ENCODE data around the gene PLCL2. TPM values are rescaled to one million over a fixed set of nuclear protein-coding genes. Genes with fewer than 3 reads are reported as not detected.

The PLCL2 gene
- total RNA-seq, 1 donor from 2014 or later: 2.5 TPM

- Histone ChIP-seq H3K36me3 (ENCODE audit: control insufficient read depth, insufficient read depth, low read length) (no peaks in the 10 kb centered on the region), H3K4me3 (ENCODE audit: low read depth, low read length) (no peak overlapping the region), H3K27me3 (ENCODE audit: control insufficient read depth, insufficient read depth, low read length) (no peaks in the 10 kb centered on the region)
- TF ChIP-seq CTCF (IDR thresholded peaks at IDR 0.05; ENCODE audit: insufficient read depth, low read length, poor library complexity, severe bottlenecking): no peak
- DNase-seq (ENCODE audit: low read depth): no peak
Measured at GRCh38 chr3:17035966-17036365, 151.2 kb downstream of the PLCL2 start.

GRCh38 chr3:17038141-17038540 lies 153.4 kb downstream of the PLCL2 start:
- TF ChIP-seq CTCF (IDR thresholded peaks at IDR 0.05; ENCODE audit: insufficient read depth, low read length, poor library complexity, severe bottlenecking): no peak
- Histone ChIP-seq H3K4me3 (ENCODE audit: low read depth, low read length) (no peak overlapping the region), H3K27me3 (ENCODE audit: control insufficient read depth, insufficient read depth, low read length) (no peaks in the 10 kb centered on the region), H3K36me3 (ENCODE audit: control insufficient read depth, insufficient read depth, low read length) (no peaks in the 10 kb centered on the region)
- no peak for DNase-seq (ENCODE audit: low read depth)

- H3K4me3 ChIP-seq (ENCODE audit: low read depth, low read length): no peak overlapping the region
- no peaks in the 10 kb centered on the region for H3K27me3 ChIP-seq (ENCODE audit: control insufficient read depth, insufficient read depth, low read length)
- H3K36me3 ChIP-seq (ENCODE audit: control insufficient read depth, insufficient read depth, low read length): no peaks in the 10 kb centered on the region
- DNase-seq (ENCODE audit: low read depth): no peak
- no peak for TF ChIP-seq CTCF (IDR thresholded peaks at IDR 0.05; ENCODE audit: insufficient read depth, low read length, poor library complexity, severe bottlenecking)
Measured at GRCh38 chr3:17038900-17039553, 154.3 kb downstream of the PLCL2 start.

GRCh38 chr3:17039594-17039993 lies 154.8 kb downstream of the PLCL2 start:
- TF ChIP-seq CTCF (IDR thresholded peaks at IDR 0.05; ENCODE audit: insufficient read depth, low read length, poor library complexity, severe bottlenecking): no peak
- Histone ChIP-seq H3K27me3 (ENCODE audit: control insufficient read depth, insufficient read depth, low read length) (no peaks in the 10 kb centered on the region), H3K4me3 (ENCODE audit: low read depth, low read length) (no peak overlapping the region), H3K36me3 (ENCODE audit: control insufficient read depth, insufficient read depth, low read length) (no peaks in the 10 kb centered on the region)
- DNase-seq (ENCODE audit: low read depth): peak; percentile 59

GRCh38 chr3:17040322-17040989 lies 155.7 kb downstream of the PLCL2 start:
- H3K27me3 ChIP-seq (ENCODE audit: control insufficient read depth, insufficient read depth, low read length): no peaks in the 10 kb centered on the region
- no peak for TF ChIP-seq CTCF (IDR thresholded peaks at IDR 0.05; ENCODE audit: insufficient read depth, low read length, poor library complexity, severe bottlenecking)
- H3K36me3 ChIP-seq (ENCODE audit: control insufficient read depth, insufficient read depth, low read length): no peaks in the 10 kb centered on the region
- H3K4me3 ChIP-seq (ENCODE audit: low read depth, low read length): no peak overlapping the region
- no peak for DNase-seq (ENCODE audit: low read depth)

GRCh38 chr3:17040990-17041377 lies 156.2 kb downstream of the PLCL2 start:
- Histone ChIP-seq H3K27me3 (ENCODE audit: control insufficient read depth, insufficient read depth, low read length) (no peaks in the 10 kb centered on the region), H3K36me3 (ENCODE audit: control insufficient read depth, insufficient read depth, low read length) (no peaks in the 10 kb centered on the region), H3K4me3 (ENCODE audit: low read depth, low read length) (no peak overlapping the region)
- no peak for TF ChIP-seq CTCF (IDR thresholded peaks at IDR 0.05; ENCODE audit: insufficient read depth, low read length, poor library complexity, severe bottlenecking)
- DNase-seq (ENCODE audit: low read depth): no peak
